GM12878 (cell line): Measurements from ENCODE around the gene MAIP1. TPM values are rescaled to one million over a fixed set of nuclear protein-coding genes. Genes with fewer than 3 reads are reported as not detected.

Source experiments
- ATAC-seq: fragments of 200-7000 bp; cut with Tn5 transposase; 3 replicates; pipeline ENCODE4 v1.9.1; 2020; ENCODE audit warnings: mild to moderate bottlenecking, moderate library complexity
- BruUV-seq: library from RNA; stranded (reverse); fragments of 400-500 nt; replicated peaks from 2 replicates; lab custom pipeline; 2021; lab: Mats Ljungman, UMichigan
- CTCF ChIA-PET: fragments of 300-600 bp; sonication (Branson Sonifier 250); formaldehyde crosslinking; extraction: SDS; loops from one replicate; lab custom pipeline; 2021; ENCODE audit warnings: inconsistent platforms; lab: Yijun Ruan, JAX
- POLR2A ChIA-PET: fragments of 350-600 bp; formaldehyde crosslinking; extraction: SDS; loops from one replicate; lab custom pipeline; 2021; ENCODE audit warnings: inconsistent platforms; lab: Charles Lee
- RAD21 ChIA-PET: fragments of 300-600 bp; sonication (Branson Sonifier 250); formaldehyde crosslinking; loops from one replicate; lab custom pipeline; 2023; ENCODE audit warnings: antibody characterized with exemption; ENCODE audit not compliant: unreplicated experiment; lab: Charles Lee
- SMC1A ChIA-PET: fragments of 300-600 bp; sonication (Branson Sonifier 250); formaldehyde crosslinking; loops from one replicate; lab custom pipeline; 2023; ENCODE audit not compliant: unreplicated experiment, uncharacterized antibody; lab: Charles Lee
- DNase-seq: peaks from one replicate; pipeline ENCODE4 v3.0.0-alpha.2; 2011; ENCODE audit warnings: low read depth, low spot score
- FAIRE-seq: peaks from 3 replicates; lab custom pipeline; 2011; peaks lifted over from hg19 to GRCh38; lab: Jason Lieb, UNC
- H2AFZ ChIP-seq: 2 replicates; pipeline ENCODE4 v1.6.0; 2011; ENCODE audit warnings: low read depth, low read length, control low read depth; ENCODE audit not compliant: control insufficient read depth
- H3K27ac ChIP-seq: 2 replicates; pipeline ENCODE4 v1.5.1; 2011; ENCODE audit warnings: control low read depth; ENCODE audit not compliant: control insufficient read depth, insufficient read depth
- H3K27me3 ChIP-seq, 2 experiments: replicated peaks in 1 of 2; 2 replicates each; pipeline versions ENCODE4 v1.6.0 to v1.6.1; 2011; ENCODE audit warnings: low read length in 1 of 2; ENCODE audit not compliant: control insufficient read depth in 2 of 2, insufficient read depth in 2 of 2
- H3K36me3 ChIP-seq, 2 experiments: 2 replicates each; pipeline ENCODE4 v1.5.1; 2011; ENCODE audit warnings: low read length in 1 of 2; ENCODE audit not compliant: control insufficient read depth in 2 of 2, insufficient read depth in 2 of 2
- H3K4me1 ChIP-seq: 2 replicates; pipeline ENCODE4 v1.6.1; 2011; ENCODE audit warnings: mild to moderate bottlenecking, low read length, moderate library complexity, mixed read lengths; ENCODE audit not compliant: control insufficient read depth, insufficient read depth
- H3K4me2 ChIP-seq: 2 replicates; pipeline ENCODE4 v1.6.0; 2011; ENCODE audit warnings: control low read depth; ENCODE audit not compliant: control insufficient read depth, insufficient read depth
- H3K4me3 ChIP-seq: fragments of 200-600 bp; sonication (generic); 2 replicates; pipeline ENCODE4 v1.5.1; 2016
- H3K79me2 ChIP-seq: 2 replicates; pipeline ENCODE4 v1.6.0; 2011; ENCODE audit warnings: low read length; ENCODE audit not compliant: control insufficient read depth, insufficient read depth
- H3K9ac ChIP-seq: 2 replicates; pipeline ENCODE4 v1.8.0; 2011; ENCODE audit warnings: low read length, control low read depth, mixed read lengths; ENCODE audit not compliant: control insufficient read depth, insufficient read depth
- H3K9me3 ChIP-seq: replicated peaks from 3 replicates; pipeline ENCODE4 v1.5.1; 2011; ENCODE audit warnings: mild to moderate bottlenecking, low read length; ENCODE audit not compliant: control insufficient read depth, insufficient read depth
- H4K20me1 ChIP-seq: 2 replicates; pipeline ENCODE4 v1.6.0; 2011; ENCODE audit not compliant: control insufficient read depth, insufficient read depth
- BCL3 ChIP-seq: IDR thresholded peaks from 2 replicates; pipeline ENCODE4 v1.6.1; 2011; ENCODE audit warnings: borderline replicate concordance, low read depth, mild to moderate bottlenecking, moderate library complexity, low read length; ENCODE audit not compliant: insufficient read depth, poor library complexity, severe bottlenecking
- KAT2A ChIP-seq: conservative IDR thresholded peaks from 2 replicates; pipeline ENCODE4 v1.6.1; 2011; ENCODE audit warnings: low read depth, low read length; ENCODE audit not compliant: control insufficient read depth
- MXI1 ChIP-seq: fragments of 150-350 bp; IDR thresholded peaks from 2 replicates; pipeline ENCODE4 v1.6.1; 2011; ENCODE audit warnings: low read depth, mild to moderate bottlenecking, inconsistent platforms, low read length, improper control_type of control experiment
- MYB ChIP-seq: fragments of 150-350 bp; IDR thresholded peaks from 2 replicates; pipeline ENCODE4 v1.6.1; 2014; ENCODE audit warnings: mild to moderate bottlenecking, low read depth, low read length, borderline replicate concordance
- NBN ChIP-seq: fragments of 450-650 bp; IDR thresholded peaks from 2 replicates; pipeline ENCODE4 v1.6.1; 2016
- NR2F1 ChIP-seq: fragments of 450-650 bp; conservative IDR thresholded peaks from 2 replicates; pipeline ENCODE4 v1.6.1; 2017; ENCODE audit warnings: mild to moderate bottlenecking
- POLR2AphosphoS2 ChIP-seq: IDR thresholded peaks from 2 replicates; pipeline ENCODE4 v1.6.1; 2011; ENCODE audit warnings: low read depth, mild to moderate bottlenecking, low read length, improper control_type of control experiment, moderate library complexity
- RFX5 ChIP-seq: IDR thresholded peaks from 2 replicates; pipeline ENCODE4 v1.6.1; 2011; ENCODE audit warnings: low read depth, low read length, improper control_type of control experiment
- SP1 ChIP-seq: IDR thresholded peaks from one replicate; pipeline ENCODE4 v1.6.1; 2011; ENCODE audit warnings: low read depth, low read length
- ZBTB40 ChIP-seq: fragments of 450-650 bp; IDR thresholded peaks from 2 replicates; pipeline ENCODE4 v1.6.1; 2016; ENCODE audit warnings: mild to moderate bottlenecking, moderate library complexity, borderline replicate concordance
- WGBS: methylation state at CpG from one replicate; pipeline ENCODE4 v1.1.6; 2016; ENCODE audit warnings: low lambda C conversion rate; ENCODE audit not compliant: insufficient replicate concordance, insufficient coverage; ENCODE audit errors: missing lambda C conversion rate; 5-methylcytosine and 5-hydroxymethylcytosine counted together
- in situ Hi-C: fragments of 300-500 bp; cut with MboI; formaldehyde crosslinking; loops from 9 replicates; pipeline ENCODE4 v1.14.3; 2018; ENCODE audit warnings: mixed read lengths
- intact Hi-C: fragments of 100-400 bp; cut with micrococcal nuclease; formaldehyde crosslinking; loops from one replicate; pipeline ENCODE4 v1.14.2; 2022; ENCODE audit not compliant: unreplicated experiment
- polyA plus RNA-seq, 11 experiments: library from polyadenylated mRNA; depleted of rRNA in 4 of 11; unstranded in 6 of 11; stranded (reverse) in 5 of 11; fragments of >200 nt; fragmentation: Nextera tagmentation in 4 of 11; fragmentation: Illumina TruSeq in 1 of 11; extraction: Ambion mirVana in 4 of 11; extraction: Trizol in 1 of 11; gene quantifications; 1 replicate in 1 of 11; 2 replicates in 10 of 11; pipeline versions ENCODE4 v1.2.1 to v1.2.3, GENCODE V29; 2011 to 2016; ENCODE audit warnings: inconsistent platforms in 2 of 11, missing spikeins in 2 of 11, low read depth in 1 of 11
- total RNA-seq, 4 experiments: library from RNA; depleted of rRNA in 3 of 4; stranded (reverse); fragments of >200 nt in 3 of 4; fragmentation: Illumina TruSeq in 1 of 4; extraction: Trizol in 1 of 4; gene quantifications; 2 replicates each; pipeline versions ENCODE4 v1.2.1 to v1.2.3, GENCODE V29; 2013 to 2021
- TF ChIP-seq, protein P1 (sequence below): fragments of 450-650 bp; IDR thresholded peaks from 2 replicates; pipeline ENCODE4 v1.6.1; 2017; ENCODE audit warnings: borderline replicate concordance
- TF ChIP-seq, protein P2 (sequence below): fragments of 450-650 bp; IDR thresholded peaks from 2 replicates; pipeline ENCODE4 v1.6.1; 2017; ENCODE audit warnings: mild to moderate bottlenecking, moderate library complexity

The MAIP1 gene
- total and polyA plus RNA-seq, 10 of the 15 experiments (the other 5 are each of a cell fraction or from before 2014, with no cell fraction given), result 5.4 to 41.4 (median 25.4) TPM

- Histone ChIP-seq H3K9me3 (no peaks in the 10 kb centered on the region), H2AFZ (no peak overlapping the region), H3K9ac (no peak overlapping the region), H3K36me3 (no peaks in the 10 kb centered on the region), H3K4me1 (0 out of 2 replicates have a peak, but pooled peaks cover 5% of the 10 kb centered on the region), H4K20me1 (no peaks in the 10 kb centered on the region), H3K27me3 (no peaks in the 10 kb centered on the region), H3K4me2 (peak overlapping the region; percentile 51; the same call in 1 of the 2 replicates), H3K4me3 (no peak overlapping the region), H3K27ac (no peak overlapping the region), H3K79me2 (no peaks in the 10 kb centered on the region)
- TF ChIP-seq POLR2AphosphoS2 (no peak), NR2F1 (no peak), RFX5 (no peak), MYB (no peak), ZBTB40 (no peak), BCL3 (no peak), SP1 (no peak), KAT2A (no peak), NBN (no peak), MXI1 (no peak)
- TF ChIP-seq, protein P1, sequence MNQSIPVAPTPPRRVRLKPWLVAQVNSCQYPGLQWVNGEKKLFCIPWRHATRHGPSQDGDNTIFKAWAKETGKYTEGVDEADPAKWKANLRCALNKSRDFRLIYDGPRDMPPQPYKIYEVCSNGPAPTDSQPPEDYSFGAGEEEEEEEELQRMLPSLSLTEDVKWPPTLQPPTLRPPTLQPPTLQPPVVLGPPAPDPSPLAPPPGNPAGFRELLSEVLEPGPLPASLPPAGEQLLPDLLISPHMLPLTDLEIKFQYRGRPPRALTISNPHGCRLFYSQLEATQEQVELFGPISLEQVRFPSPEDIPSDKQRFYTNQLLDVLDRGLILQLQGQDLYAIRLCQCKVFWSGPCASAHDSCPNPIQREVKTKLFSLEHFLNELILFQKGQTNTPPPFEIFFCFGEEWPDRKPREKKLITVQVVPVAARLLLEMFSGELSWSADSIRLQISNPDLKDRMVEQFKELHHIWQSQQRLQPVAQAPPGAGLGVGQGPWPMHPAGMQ, result no peak
- TF ChIP-seq, protein P2, sequence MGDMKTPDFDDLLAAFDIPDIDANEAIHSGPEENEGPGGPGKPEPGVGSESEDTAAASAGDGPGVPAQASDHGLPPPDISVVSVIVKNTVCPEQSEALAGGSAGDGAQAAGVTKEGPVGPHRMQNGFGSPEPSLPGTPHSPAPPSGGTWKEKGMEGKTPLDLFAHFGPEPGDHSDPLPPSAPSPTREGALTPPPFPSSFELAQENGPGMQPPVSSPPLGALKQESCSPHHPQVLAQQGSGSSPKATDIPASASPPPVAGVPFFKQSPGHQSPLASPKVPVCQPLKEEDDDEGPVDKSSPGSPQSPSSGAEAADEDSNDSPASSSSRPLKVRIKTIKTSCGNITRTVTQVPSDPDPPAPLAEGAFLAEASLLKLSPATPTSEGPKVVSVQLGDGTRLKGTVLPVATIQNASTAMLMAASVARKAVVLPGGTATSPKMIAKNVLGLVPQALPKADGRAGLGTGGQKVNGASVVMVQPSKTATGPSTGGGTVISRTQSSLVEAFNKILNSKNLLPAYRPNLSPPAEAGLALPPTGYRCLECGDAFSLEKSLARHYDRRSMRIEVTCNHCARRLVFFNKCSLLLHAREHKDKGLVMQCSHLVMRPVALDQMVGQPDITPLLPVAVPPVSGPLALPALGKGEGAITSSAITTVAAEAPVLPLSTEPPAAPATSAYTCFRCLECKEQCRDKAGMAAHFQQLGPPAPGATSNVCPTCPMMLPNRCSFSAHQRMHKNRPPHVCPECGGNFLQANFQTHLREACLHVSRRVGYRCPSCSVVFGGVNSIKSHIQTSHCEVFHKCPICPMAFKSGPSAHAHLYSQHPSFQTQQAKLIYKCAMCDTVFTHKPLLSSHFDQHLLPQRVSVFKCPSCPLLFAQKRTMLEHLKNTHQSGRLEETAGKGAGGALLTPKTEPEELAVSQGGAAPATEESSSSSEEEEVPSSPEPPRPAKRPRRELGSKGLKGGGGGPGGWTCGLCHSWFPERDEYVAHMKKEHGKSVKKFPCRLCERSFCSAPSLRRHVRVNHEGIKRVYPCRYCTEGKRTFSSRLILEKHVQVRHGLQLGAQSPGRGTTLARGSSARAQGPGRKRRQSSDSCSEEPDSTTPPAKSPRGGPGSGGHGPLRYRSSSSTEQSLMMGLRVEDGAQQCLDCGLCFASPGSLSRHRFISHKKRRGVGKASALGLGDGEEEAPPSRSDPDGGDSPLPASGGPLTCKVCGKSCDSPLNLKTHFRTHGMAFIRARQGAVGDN, result no peak
- intact Hi-C loops, result loop anchor here (5.0 kb wide), 1 partner anchor 598 kb away; no protein-coding TSS in a partner anchor
- BruUV-seq, result no TSS peak
- ChIA-PET CTCF (interaction anchor here (1.1 to 4.2 kb wide), 14 partner anchors 10 to 754 kb away, joined by 3 to 104 read pairs (median 5); no protein-coding TSS in a partner anchor), RAD21 (interaction anchor here (0.8 to 3.4 kb wide), 5 partner anchors 492 to 724 kb away, joined by 3 to 68 read pairs (median 7); no protein-coding TSS in a partner anchor), SMC1A (interaction anchor here (0.9 to 4.2 kb wide), 8 partner anchors 22 to 726 kb away, joined by 3 to 53 read pairs (median 4); no protein-coding TSS in a partner anchor), POLR2A (no interaction called here)
- ATAC-seq, result no peak
- in situ Hi-C loops, result loop anchor here (5.0 to 10.0 kb wide), 2 partner anchors 493 to 725 kb away; no protein-coding TSS in a partner anchor
- no peak for DNase-seq
- no peak for FAIRE-seq
- WGBS, result 68% methylated on average over 5 of the region's 5 CpGs
Observed at GRCh38 chr2:199979398-199979797, 24.0 kb downstream of the MAIP1 start.
